PFSK-1 (cell line): ENCODE measurements around the gene RPL10.

Experiments used
- FOXP2 ChIP-seq: optimal IDR thresholded peaks from 2 replicates; pipeline ENCODE3; 2011; ENCODE audit warnings: borderline replicate concordance, control low read depth, inconsistent platforms; ENCODE audit not compliant: insufficient read depth; ENCODE audit errors: extremely low read length, extremely low read depth
- POLR2AphosphoS5 ChIP-seq: IDR thresholded peaks from 2 replicates; pipeline ENCODE4 v1.6.1; 2012; ENCODE audit warnings: low read depth, mild to moderate bottlenecking, control low read depth, low read length, moderate library complexity
- SIN3A ChIP-seq: IDR thresholded peaks from 2 replicates; pipeline ENCODE4 v1.6.1; 2012; ENCODE audit warnings: mild to moderate bottlenecking, low read length, moderate library complexity, borderline replicate concordance; ENCODE audit not compliant: insufficient read depth
- TAF1 ChIP-seq: IDR thresholded peaks from 2 replicates; pipeline ENCODE4 v1.6.1; 2012; ENCODE audit warnings: low read length, control low read depth, borderline replicate concordance; ENCODE audit not compliant: insufficient read depth
- TF ChIP-seq, protein P1 (sequence below), 2 experiments: IDR thresholded peaks; 2 replicates each; pipeline versions ENCODE4 v1.6.1 to v1.8.0; 2011 to 2012; ENCODE audit warnings: low read depth in 2 of 2, low read length in 2 of 2, control low read depth in 1 of 2, inconsistent platforms in 1 of 2, mild to moderate bottlenecking in 1 of 2, moderate library complexity in 1 of 2; ENCODE audit not compliant: insufficient read depth in 1 of 2

RPL10 gene

DNA sequence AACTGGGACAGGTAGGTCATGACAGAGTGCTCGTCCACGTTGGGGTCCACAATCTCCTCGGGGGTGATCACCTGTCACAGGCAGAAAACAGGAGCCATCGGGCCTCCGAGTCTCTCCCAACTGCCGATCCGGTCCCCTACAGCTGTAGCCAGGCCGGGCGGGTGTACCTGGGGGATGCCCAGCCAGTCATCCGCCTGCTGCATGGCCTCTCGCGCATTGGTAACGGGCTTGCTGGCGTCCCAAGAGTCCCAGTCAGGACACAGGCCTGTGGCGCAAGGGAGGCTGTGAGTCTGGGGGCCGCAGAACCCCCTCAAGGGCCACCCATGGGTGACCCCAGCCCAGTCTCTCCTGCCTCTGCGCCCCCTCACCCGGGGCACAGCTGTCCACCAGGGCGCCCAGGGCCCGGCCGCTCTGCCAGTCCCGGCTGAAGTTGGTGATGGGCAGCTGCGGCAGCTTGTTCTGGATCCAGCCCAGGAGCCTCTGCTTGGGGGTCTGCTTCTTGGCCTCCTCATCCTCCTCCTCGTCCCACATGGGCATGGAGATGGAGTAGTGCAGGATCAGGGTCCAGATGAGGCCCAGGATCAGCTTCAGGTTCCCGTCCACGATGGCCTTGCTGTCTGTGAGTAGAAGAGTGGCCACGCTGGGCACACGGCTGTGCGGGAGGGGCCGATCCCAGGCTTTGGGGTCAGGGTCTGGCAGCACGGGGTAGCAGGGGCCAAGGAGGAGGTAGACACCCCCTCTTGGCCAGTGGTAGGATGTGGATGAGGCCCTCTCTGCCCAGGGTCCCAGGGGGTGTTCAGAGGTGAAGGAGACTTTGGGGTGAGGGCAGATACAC is 30.5 kb upstream of the RPL10 start:
- TF ChIP-seq SIN3A (no peak), FOXP2 (no peak), POLR2AphosphoS5 (no peak), TAF1 (no peak)
- TF ChIP-seq, protein P1, sequence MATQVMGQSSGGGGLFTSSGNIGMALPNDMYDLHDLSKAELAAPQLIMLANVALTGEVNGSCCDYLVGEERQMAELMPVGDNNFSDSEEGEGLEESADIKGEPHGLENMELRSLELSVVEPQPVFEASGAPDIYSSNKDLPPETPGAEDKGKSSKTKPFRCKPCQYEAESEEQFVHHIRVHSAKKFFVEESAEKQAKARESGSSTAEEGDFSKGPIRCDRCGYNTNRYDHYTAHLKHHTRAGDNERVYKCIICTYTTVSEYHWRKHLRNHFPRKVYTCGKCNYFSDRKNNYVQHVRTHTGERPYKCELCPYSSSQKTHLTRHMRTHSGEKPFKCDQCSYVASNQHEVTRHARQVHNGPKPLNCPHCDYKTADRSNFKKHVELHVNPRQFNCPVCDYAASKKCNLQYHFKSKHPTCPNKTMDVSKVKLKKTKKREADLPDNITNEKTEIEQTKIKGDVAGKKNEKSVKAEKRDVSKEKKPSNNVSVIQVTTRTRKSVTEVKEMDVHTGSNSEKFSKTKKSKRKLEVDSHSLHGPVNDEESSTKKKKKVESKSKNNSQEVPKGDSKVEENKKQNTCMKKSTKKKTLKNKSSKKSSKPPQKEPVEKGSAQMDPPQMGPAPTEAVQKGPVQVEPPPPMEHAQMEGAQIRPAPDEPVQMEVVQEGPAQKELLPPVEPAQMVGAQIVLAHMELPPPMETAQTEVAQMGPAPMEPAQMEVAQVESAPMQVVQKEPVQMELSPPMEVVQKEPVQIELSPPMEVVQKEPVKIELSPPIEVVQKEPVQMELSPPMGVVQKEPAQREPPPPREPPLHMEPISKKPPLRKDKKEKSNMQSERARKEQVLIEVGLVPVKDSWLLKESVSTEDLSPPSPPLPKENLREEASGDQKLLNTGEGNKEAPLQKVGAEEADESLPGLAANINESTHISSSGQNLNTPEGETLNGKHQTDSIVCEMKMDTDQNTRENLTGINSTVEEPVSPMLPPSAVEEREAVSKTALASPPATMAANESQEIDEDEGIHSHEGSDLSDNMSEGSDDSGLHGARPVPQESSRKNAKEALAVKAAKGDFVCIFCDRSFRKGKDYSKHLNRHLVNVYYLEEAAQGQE (IDR thresholded peaks at IDR 0.05; ENCODE audit: insufficient read depth in 1 of 2, low read depth in 2 of 2, low read length in 2 of 2) = no peak

DNA sequence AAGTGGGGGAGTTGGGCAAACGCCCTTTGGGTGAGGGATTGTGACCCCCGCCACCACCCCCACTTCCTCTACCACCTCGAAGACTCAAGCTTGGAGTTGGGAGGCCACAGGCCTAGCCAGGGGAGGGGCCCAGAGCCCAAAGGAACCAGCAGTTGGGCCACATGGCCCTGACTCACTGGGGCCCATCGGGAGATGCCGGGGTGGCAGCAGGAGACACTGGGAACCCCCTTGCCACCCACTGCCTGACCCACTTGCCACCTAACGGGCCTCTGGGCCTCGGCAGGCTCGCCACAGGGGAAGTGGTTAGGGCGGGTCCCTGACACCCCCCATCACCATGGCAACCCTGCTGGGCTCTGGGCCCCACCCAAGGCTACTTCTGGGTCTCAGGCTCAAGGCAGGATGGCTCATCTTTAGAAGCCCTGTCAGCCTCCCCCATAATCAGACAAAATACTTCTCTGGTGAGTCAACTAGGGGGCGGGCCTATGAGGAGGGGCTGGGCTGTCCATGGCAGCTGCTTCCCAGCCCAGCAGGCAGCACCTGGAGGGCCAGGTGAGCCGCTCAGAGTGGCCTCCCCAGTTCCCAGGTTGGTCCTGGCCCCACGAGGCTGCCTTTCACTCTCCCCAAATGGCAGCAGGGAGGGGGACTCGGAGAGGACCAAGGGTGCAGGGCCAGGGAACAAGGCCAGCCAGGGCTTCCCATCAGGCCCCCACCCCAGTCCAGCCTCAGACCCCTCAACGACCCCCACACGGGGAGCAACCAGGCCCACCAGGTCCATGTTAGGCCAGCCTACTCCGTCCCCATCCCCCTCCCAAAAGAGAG is 29.3 kb upstream of the RPL10 start:
- TF ChIP-seq TAF1 (no peak), FOXP2 (no peak), SIN3A (no peak), POLR2AphosphoS5 (no peak)
- TF ChIP-seq, protein P1 (IDR thresholded peaks at IDR 0.05; ENCODE audit: insufficient read depth in 1 of 2, low read depth in 2 of 2, low read length in 2 of 2) = no peak

DNA sequence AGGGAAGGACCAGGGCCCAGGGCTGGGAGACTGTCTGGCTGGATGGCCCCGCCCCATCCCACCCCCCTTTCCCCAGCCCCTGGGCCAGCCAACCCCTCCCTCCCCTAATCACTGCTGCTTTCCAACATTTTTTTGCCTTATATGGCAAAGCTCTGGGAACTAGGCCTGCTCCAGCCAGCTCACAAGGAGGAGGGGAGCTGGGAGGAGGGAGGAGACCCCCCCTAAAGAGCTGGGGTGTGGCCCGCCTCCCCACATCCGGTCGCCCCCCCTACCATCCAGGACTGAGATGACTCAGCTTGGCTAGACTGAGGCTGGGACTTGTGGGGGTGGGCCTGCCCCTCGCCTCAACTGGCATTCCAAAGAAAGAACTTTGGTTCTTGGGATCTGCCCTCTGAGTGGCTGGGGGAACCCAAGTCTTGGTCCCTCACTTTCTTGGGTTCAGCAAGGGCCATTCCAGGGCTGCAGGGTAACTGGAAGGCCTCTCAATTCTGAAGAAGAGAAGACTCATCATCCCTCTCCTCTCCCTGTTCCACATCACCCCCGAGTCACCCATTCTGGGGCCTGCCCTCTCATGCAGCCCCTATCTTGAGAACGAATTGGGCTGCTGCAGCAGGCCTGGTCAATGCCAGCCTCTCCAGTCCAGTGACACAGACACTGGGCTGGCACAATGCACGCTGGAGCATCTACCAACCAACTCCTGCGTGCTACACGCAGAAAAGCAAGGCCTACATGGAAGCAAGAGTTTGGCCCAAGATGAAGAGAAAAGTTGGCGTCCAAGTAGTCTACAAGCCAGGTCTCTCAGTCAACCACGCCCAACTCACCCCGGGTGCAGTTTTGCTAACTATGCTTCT is 28.5 kb upstream of the RPL10 start:
- TF ChIP-seq TAF1 (no peak), FOXP2 (no peak), SIN3A (no peak), POLR2AphosphoS5 (peak; percentile 33; the same call in 1 of the 2 replicates)
- TF ChIP-seq, protein P1 (IDR thresholded peaks at IDR 0.05; ENCODE audit: insufficient read depth in 1 of 2, low read depth in 2 of 2, low read length in 2 of 2) = 0 out of 4 replicates have a peak, but pooled peaks of 1 of the 2 experiments have one; percentile 6

DNA sequence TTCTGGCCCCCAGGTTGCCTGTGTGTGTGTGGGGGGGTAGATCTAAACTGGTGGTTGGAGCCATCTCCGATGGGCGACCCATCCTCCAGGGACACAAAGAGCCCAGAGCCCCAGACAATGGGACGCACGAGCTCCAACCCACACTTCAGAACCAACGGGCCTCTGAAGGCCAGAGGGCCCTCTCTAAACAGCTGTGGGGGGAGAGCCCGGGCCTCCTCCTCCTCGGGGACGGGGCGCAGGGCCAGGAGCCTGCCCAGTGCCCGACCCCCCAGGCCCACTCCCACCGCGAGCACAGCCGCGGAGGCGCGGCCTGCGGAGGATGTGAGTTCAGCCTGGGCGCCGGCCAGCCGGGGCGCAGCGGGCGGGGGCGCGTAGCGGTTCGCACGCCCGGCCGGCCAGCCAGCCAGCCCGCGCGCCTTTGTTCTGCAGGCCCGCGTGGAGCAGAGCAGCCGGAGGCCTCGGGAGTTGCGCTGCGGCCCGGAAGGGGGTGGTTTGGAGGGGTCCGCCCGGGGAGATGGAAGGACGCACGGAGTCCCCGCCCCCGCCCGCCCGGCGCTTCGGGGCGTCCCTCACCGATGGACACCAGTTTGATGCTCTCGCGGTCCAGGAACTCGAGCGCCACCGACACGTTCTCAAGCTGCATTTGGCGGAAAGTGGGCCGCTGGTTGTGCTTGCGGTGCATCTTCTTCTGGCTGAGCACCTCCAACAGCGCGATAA is 27.7 kb upstream of the RPL10 start:
- TF ChIP-seq SIN3A (no peak), FOXP2 (no peak), TAF1 (no peak), POLR2AphosphoS5 (no peak)
- TF ChIP-seq, protein P1 (IDR thresholded peaks at IDR 0.05; ENCODE audit: insufficient read depth in 1 of 2, low read depth in 2 of 2, low read length in 2 of 2) = no peak
